Activated CD8-positive, alpha-beta T cell treated with anti-CD3 and anti-CD28 coated beads for 36 hours (primary cell): ENCODE results near the gene NOB1. TPM values are rescaled to one million over a fixed set of nuclear protein-coding genes. Genes with fewer than 3 reads are reported as not detected.

ENCODE experiments used
- ATAC-seq: fragments of 200-7000 bp; cut with Tn5 transposase; one replicate; pipeline ENCODE4 v1.10.0; 2021; ENCODE audit warnings: mild to moderate bottlenecking, moderate library complexity
- CTCF ChIA-PET: fragments of 350-600 bp; sonication (Branson Sonifier 250); formaldehyde crosslinking; loops from one replicate; lab custom pipeline; 2021; ENCODE audit warnings: antibody characterized with exemption; lab: Charles Lee
- POLR2A ChIA-PET: fragments of 350-600 bp; sonication (Branson Sonifier 250); formaldehyde crosslinking; loops from one replicate; lab custom pipeline; 2021; ENCODE audit warnings: antibody characterized with exemption; lab: Charles Lee
- DNase-seq: peaks from one replicate; pipeline ENCODE4 v3.0.0-alpha.2; 2020
- H3K27ac Mint-ChIP-seq: one replicate; pipeline ENCODE4 v1.8.0; 2021; ENCODE audit warnings: mild to moderate bottlenecking, mixed read lengths
- H3K27me3 Mint-ChIP-seq: one replicate; pipeline ENCODE4 v1.8.0; 2021; ENCODE audit warnings: mixed read lengths
- H3K36me3 Mint-ChIP-seq: one replicate; pipeline ENCODE4 v1.8.0; 2021; ENCODE audit warnings: low read depth, mixed read lengths
- H3K4me1 Mint-ChIP-seq: one replicate; pipeline ENCODE4 v1.8.0; 2021; ENCODE audit warnings: low read depth, mixed read lengths
- H3K4me3 Mint-ChIP-seq: one replicate; pipeline ENCODE4 v1.8.0; 2021; ENCODE audit warnings: mild to moderate bottlenecking, moderate library complexity, mixed read lengths
- H3K9me3 Mint-ChIP-seq: one replicate; pipeline ENCODE4 v1.8.0; 2021; ENCODE audit warnings: mixed read lengths
- CTCF ChIP-seq: fragments of 200-600 bp; IDR thresholded peaks from one replicate; pipeline ENCODE4 v1.8.0; 2022; ENCODE audit warnings: antibody characterized with exemption, mild to moderate bottlenecking
- intact Hi-C: fragments of 100-400 bp; cut with micrococcal nuclease; formaldehyde crosslinking; loops from one replicate; pipeline ENCODE4 v1.10.0; 2022
- total RNA-seq, 2 experiments: library from RNA; stranded (reverse); gene quantifications; one replicate each; pipeline ENCODE4 v1.2.3, GENCODE V29; 2021

Gene NOB1
- total RNA-seq, 2 experiments from 2014 or later = 139 to 146 TPM

- DNase-seq = no peak
- Mint-ChIP-seq H3K36me3 (peaks cover 49% of the 10 kb centered on the region), H3K27me3 (no peaks in the 10 kb centered on the region), H3K4me1 (peaks cover 16% of the 10 kb centered on the region), H3K9me3 (no peaks in the 10 kb centered on the region), H3K4me3 (no peak overlapping the region), H3K27ac (no peak overlapping the region)
- intact Hi-C loops = no loop called here
- no peak for ATAC-seq
- ChIA-PET POLR2A (no interaction called here), CTCF (interaction anchor here (1.5 to 1.7 kb wide), 2 partner anchors 15 to 61 kb away, joined by 4 read pairs; partner anchors contain the start of gene NOB1)
- TF ChIP-seq CTCF = no peak
These were observed 60.8 kb downstream of the NOB1 start for GRCh38 chr16:69693916-69694315.

- Mint-ChIP-seq H3K9me3 (no peaks in the 10 kb centered on the region), H3K27me3 (no peaks in the 10 kb centered on the region), H3K36me3 (peaks cover 49% of the 10 kb centered on the region), H3K4me1 (peaks cover 16% of the 10 kb centered on the region), H3K27ac (peak overlapping the region; percentile 75), H3K4me3 (no peak overlapping the region)
- TF ChIP-seq CTCF = no peak
- CTCF ChIA-PET = interaction anchor here (0.9 to 1.0 kb wide), 2 partner anchors 17 to 57 kb away, joined by 3 read pairs; no protein-coding TSS in a partner anchor
- intact Hi-C loops = no loop called here
- ATAC-seq = peak; percentile 87
- POLR2A ChIA-PET = interaction anchor here (0.5 to 0.8 kb wide), 2 partner anchors 62 to 313 kb away, joined by 3 read pairs; partner anchors contain the start of gene NOB1
- DNase-seq = peak; percentile 12
These were observed 62.5 kb downstream of the NOB1 start for GRCh38 chr16:69691980-69692911.

Other genes starting within 250 kb of the NOB1 start
- 10 to 100 TPM; 36.0 to 37.8 TPM for gene NFAT5, start 189.0 kb downstream of the NOB1 start, total RNA-seq
- 1 to 10 TPM; 7.6 to 8.1 TPM for gene NQO1, start 28.4 kb downstream of the NOB1 start, total RNA-seq
- 10 to 100 TPM; 30.7 to 35.1 TPM for gene WWP2, start 7.4 kb upstream of the NOB1 start, total RNA-seq
- under 1 TPM; 0.25 to 0.36 TPM for gene CLEC18A, start 196.4 kb upstream of the NOB1 start, total RNA-seq